IPS-18a (cell line): ENCODE results near the gene NEU2.

ENCODE experiments used
- H3K27ac ChIP-seq: one replicate; pipeline ENCODE4 v1.5.1; 2013; ENCODE audit warnings: low read length
- H3K27me3 ChIP-seq: one replicate; pipeline ENCODE4 v1.6.1; 2013; ENCODE audit warnings: mild to moderate bottlenecking, low read length; ENCODE audit not compliant: control insufficient read depth, insufficient read depth
- H3K36me3 ChIP-seq: one replicate; pipeline ENCODE4 v1.6.1; 2013; ENCODE audit warnings: low read depth, low read length; ENCODE audit not compliant: control insufficient read depth
- H3K4me1 ChIP-seq: one replicate; pipeline ENCODE4 v1.6.1; 2013; ENCODE audit warnings: low read depth, low read length; ENCODE audit not compliant: control insufficient read depth
- H3K4me3 ChIP-seq: one replicate; pipeline ENCODE4 v1.5.1; 2013; ENCODE audit warnings: low read length
- H3K9ac ChIP-seq: one replicate; pipeline ENCODE4 v1.6.1; 2013; ENCODE audit warnings: mild to moderate bottlenecking, low read length, moderate library complexity
- H3K9me3 ChIP-seq: one replicate; pipeline ENCODE4 v1.6.1; 2013; ENCODE audit warnings: low read depth, low read length; ENCODE audit not compliant: control insufficient read depth

NEU2 gene

DNA sequence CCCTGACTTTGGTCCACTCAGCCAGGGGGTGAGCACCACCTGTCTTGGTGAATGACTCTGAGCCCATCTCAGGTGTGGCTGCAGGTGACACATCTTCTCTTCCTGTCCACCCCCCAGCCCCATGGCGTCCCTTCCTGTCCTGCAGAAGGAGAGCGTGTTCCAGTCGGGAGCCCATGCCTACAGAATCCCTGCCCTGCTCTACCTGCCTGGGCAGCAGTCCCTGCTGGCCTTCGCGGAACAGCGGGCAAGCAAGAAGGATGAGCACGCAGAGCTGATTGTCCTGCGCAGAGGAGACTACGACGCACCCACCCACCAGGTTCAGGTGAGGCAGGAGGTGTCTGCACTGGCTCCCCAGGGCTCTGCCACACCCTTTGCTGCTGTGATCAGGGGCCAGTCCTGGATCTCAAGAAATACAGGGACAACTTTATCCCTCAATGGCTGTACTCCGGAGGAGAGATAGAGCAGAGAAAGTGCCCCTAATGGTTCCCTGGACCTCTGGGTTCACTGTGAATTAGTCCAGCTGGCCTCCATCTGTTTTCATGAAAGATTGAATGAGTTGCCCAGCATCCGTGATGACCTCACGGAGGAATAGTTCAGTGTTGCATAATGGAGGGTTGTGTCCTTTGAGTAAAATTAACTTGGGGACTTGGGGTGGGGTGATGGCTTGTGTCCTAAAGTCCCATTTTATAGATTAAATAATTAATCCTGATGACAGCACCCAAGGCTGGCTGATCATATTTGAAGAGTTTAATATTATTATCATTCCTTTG, at the start of gene NEU2:
Gene NEU2, plus strand, starts transcription at position 122 of the 770 bp plus-strand sequence. Its CDS starts 0 bp downstream, at position 122.
- H3K36me3 ChIP-seq, result no peaks in the 10 kb centered on the region
- H3K9me3 ChIP-seq, result no peaks in the 10 kb centered on the region
- H3K4me1 ChIP-seq, result no peaks in the 10 kb centered on the region
- H3K4me3 ChIP-seq, result no peak within 1 kb of the TSS
- H3K9ac ChIP-seq, result no peak within 1 kb of the TSS
- H3K27ac ChIP-seq, result no peak within 1 kb of the TSS
- H3K27me3 ChIP-seq, result no peaks in the 10 kb centered on the region

- no peaks in the 10 kb centered on the region for H3K9me3 ChIP-seq
- peaks cover 11% of the 10 kb centered on the region for H3K4me1 ChIP-seq
- no peak overlapping the region for H3K9ac ChIP-seq
- no peak overlapping the region for H3K4me3 ChIP-seq
- H3K27me3 ChIP-seq, result no peaks in the 10 kb centered on the region
- no peak overlapping the region for H3K27ac ChIP-seq
- H3K36me3 ChIP-seq, result no peaks in the 10 kb centered on the region
These were observed 49.4 kb upstream of the NEU2 start for GRCh38 chr2:232982926-232983668.

GRCh38 chr2:232983669-232984140, 48.8 kb upstream of the NEU2 start:
- no peak overlapping the region for H3K9ac ChIP-seq
- no peak overlapping the region for H3K27ac ChIP-seq
- peaks cover 11% of the 10 kb centered on the region for H3K4me1 ChIP-seq
- H3K9me3 ChIP-seq, result no peaks in the 10 kb centered on the region
- H3K27me3 ChIP-seq, result no peaks in the 10 kb centered on the region
- no peak overlapping the region for H3K4me3 ChIP-seq
- H3K36me3 ChIP-seq, result no peaks in the 10 kb centered on the region

DNA sequence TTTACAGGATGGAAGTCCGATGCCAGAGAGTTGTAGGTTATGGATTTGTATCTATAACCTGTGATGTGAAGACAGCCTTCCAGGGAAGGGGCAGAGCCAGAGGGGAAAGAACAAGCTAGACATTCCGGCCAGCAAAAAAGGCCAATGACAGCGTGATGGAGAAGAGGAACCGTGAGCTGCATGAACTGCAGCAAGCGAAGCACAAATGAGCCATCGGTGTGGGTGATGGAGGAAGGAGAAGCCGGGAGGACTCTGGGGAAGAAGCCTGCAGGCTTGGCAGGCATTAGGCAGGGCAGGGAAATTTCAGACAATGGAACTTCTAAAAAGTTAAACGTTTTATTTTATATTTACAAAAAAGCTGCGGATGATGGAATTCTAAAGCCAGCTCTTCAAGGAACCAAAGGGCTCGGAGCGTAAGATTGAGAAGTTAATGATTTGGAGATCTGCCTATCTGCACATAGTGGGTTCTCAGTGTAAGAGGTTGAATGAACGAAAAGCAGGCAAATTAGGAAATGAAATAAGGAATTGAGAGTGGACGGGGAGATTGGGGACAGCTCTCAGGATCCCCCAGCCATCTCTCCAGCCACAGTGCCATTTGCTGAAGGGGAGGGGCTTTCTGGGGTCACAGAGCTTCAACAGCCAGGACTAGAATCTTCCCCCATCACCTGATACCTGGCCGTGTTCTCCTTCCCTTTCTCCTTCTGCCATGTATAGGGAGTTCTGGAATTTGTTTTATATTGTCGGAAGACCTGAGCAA, 47.8 kb upstream of the NEU2 start:
- H3K9ac ChIP-seq, result no peak overlapping the region
- no peaks in the 10 kb centered on the region for H3K27me3 ChIP-seq
- H3K4me1 ChIP-seq, result peaks cover 11% of the 10 kb centered on the region
- no peak overlapping the region for H3K4me3 ChIP-seq
- H3K36me3 ChIP-seq, result no peaks in the 10 kb centered on the region
- no peak overlapping the region for H3K27ac ChIP-seq
- no peaks in the 10 kb centered on the region for H3K9me3 ChIP-seq

GRCh38 chr2:232986155-232986554, 46.3 kb upstream of the NEU2 start:
- Histone ChIP-seq H3K4me1 (peaks cover 11% of the 10 kb centered on the region), H3K9ac (no peak overlapping the region), H3K9me3 (no peaks in the 10 kb centered on the region), H3K27ac (no peak overlapping the region), H3K4me3 (no peak overlapping the region), H3K36me3 (no peaks in the 10 kb centered on the region), H3K27me3 (no peaks in the 10 kb centered on the region)

DNA sequence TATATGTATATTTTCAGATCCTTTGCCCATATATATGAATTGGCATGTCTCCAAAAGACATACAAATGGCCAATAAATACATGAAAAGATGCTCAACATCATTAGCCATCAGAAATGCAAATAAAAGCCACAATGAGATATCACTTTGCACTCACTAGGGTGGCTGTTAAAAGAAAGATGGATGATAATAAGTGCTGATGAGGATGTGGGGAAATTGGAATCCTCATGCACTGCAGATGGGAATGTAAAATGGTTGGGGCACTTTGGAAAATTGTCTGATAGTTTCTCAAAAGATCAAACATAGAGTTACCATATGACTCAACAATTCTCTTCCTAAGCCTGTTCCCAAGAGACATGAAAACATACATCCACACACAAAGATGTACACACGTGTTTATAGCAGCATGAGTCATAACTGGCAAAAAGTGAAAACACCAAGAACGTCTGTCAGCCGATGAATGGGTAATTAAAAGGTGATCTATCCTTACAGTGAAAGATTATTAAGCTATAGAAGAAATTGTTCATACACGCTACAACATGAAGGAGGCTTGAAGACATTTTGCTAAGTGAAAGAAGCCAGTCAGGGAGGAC, 39.1 kb upstream of the NEU2 start:
- no peaks in the 10 kb centered on the region for H3K27me3 ChIP-seq
- no peak overlapping the region for H3K4me3 ChIP-seq
- H3K9me3 ChIP-seq, result no peaks in the 10 kb centered on the region
- no peak overlapping the region for H3K9ac ChIP-seq
- no peaks in the 10 kb centered on the region for H3K4me1 ChIP-seq
- no peaks in the 10 kb centered on the region for H3K36me3 ChIP-seq
- H3K27ac ChIP-seq, result no peak overlapping the region

- Histone ChIP-seq H3K9me3 (no peaks in the 10 kb centered on the region), H3K36me3 (no peaks in the 10 kb centered on the region), H3K4me3 (no peak overlapping the region), H3K4me1 (no peaks in the 10 kb centered on the region), H3K27ac (no peak overlapping the region), H3K27me3 (no peaks in the 10 kb centered on the region), H3K9ac (no peak overlapping the region)
These were observed 38.0 kb upstream of the NEU2 start for GRCh38 chr2:232994446-232994845.

DNA sequence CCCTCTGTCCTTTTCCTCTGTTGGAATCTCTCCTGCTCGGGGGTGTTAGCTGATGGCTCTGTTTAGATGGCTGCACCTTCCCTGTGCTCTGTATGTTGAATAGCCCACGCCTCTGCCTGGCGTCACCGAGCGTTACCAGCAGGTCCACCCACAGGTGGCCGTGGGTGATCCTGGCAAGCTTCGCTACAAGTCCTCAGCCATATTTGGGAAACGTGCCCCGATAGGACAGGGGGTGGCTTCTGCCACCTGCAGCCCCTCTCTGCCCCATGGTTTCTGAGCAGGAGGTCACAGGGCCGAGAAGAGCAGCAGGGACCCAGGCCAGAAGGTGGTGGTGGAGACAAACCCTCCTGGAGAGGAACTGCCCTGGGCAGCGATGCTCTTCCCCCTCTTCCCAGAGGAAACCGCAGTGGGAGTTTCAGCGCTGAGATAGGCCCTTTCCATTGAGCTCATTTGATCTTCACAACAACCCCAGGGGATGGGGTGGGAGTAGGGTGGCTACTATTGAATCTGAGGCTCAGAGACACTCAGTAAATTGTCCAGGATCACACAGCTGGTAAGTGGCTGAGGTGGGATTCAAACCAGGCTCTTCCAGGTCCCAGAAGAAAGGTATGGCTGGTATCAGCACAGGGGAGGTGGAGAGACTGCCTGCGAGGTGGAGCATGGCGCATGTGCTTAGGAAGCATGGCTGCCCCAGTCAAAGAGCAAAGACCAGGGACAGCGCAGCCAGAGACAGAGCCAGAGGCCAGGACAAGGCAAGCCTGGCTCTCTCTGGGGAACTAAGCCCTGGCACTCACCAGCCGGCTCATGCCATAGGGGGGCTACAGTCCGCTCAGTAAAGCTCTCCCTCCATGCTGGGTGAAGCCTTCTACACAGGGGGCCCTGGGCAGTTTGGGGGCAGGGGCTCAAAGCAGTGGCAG, 34.5 kb upstream of the NEU2 start:
- Histone ChIP-seq H3K4me1 (no peaks in the 10 kb centered on the region), H3K9ac (no peak overlapping the region), H3K36me3 (no peaks in the 10 kb centered on the region), H3K9me3 (no peaks in the 10 kb centered on the region), H3K27ac (no peak overlapping the region), H3K27me3 (no peaks in the 10 kb centered on the region), H3K4me3 (no peak overlapping the region)

DNA sequence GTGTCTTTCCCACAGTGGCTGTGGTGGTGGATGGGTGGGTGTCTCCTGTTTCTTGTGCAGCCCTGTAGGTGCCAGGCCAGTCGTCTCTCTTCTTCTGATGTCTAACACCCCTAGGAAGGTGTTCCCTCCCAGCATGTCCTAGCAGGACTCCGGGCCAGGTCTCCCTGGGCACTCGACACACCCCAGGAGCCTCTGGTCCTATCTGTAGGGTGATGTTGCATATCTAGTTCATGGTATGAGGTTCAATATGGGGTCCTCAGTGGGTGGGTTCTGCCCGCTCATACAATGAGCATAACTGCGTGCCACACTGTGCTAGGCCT, 33.8 kb upstream of the NEU2 start:
- no peaks in the 10 kb centered on the region for H3K36me3 ChIP-seq
- H3K27me3 ChIP-seq, result no peaks in the 10 kb centered on the region
- H3K4me3 ChIP-seq, result no peak overlapping the region
- no peaks in the 10 kb centered on the region for H3K9me3 ChIP-seq
- H3K9ac ChIP-seq, result no peak overlapping the region
- H3K4me1 ChIP-seq, result no peaks in the 10 kb centered on the region
- H3K27ac ChIP-seq, result no peak overlapping the region

DNA sequence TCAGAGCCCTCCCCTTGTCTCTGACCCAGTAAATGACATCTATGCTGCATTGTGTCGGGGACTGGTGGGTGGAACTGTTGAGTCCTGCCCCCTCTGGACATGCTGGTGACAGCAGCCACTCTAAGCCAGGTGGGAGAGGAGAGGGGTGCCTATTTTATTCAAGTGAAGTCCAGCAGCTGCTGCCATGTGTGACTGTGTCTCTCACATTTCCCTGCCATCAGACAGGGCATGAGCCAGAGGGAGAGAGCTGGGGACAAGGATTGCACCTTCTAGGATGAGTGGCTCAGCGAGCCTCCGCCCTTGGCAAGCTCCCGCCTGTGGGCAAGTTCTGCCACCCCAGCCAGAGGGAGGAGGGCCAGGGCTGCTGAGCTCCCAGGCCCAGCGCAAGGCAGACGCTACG, 33.1 kb upstream of the NEU2 start:
- no peak overlapping the region for H3K9ac ChIP-seq
- no peaks in the 10 kb centered on the region for H3K36me3 ChIP-seq
- H3K9me3 ChIP-seq, result no peaks in the 10 kb centered on the region
- no peak overlapping the region for H3K4me3 ChIP-seq
- H3K4me1 ChIP-seq, result no peaks in the 10 kb centered on the region
- H3K27me3 ChIP-seq, result no peaks in the 10 kb centered on the region
- H3K27ac ChIP-seq, result no peak overlapping the region
